Measurements from ENCODE around the gene SAC3D1.

Gene SAC3D1

GRCh38 chr11:65087827-65088226 is 46.8 kb downstream of the SAC3D1 start:
- no peak for DNase-seq (ENCODE audit: low read depth in 2 of 2)

- DNase-seq (ENCODE audit: low read depth in 2 of 2) = no peak
Measured at GRCh38 chr11:65089621-65090020, 48.6 kb downstream of the SAC3D1 start.

GRCh38 chr11:65090628-65091027 is 49.6 kb downstream of the SAC3D1 start:
- DNase-seq (ENCODE audit: low read depth in 2 of 2) = no peak
